Activated CD4-positive, alpha-beta T cell treated with anti-CD3 and anti-CD28 coated beads, Interleukin-2, amount 10 ng/mL, durations not matched to agents 24 days and 14 days (primary cell): ENCODE measurements around the gene GNPTG. TPM values are rescaled to one million over a fixed set of nuclear protein-coding genes. Genes with fewer than 3 reads are reported as not detected.

Experiments
- DNase-seq: peaks from one replicate; pipeline ENCODE4 v3.0.0; 2022
- H3K27ac Mint-ChIP-seq: one replicate; pipeline ENCODE4 v1.8.0; 2022; ENCODE audit warnings: mild to moderate bottlenecking, mixed read lengths
- H3K27me3 Mint-ChIP-seq: one replicate; pipeline ENCODE4 v1.8.0; 2022; ENCODE audit warnings: mixed read lengths
- H3K36me3 Mint-ChIP-seq: one replicate; pipeline ENCODE4 v1.8.0; 2022; ENCODE audit warnings: low read depth, mild to moderate bottlenecking, mixed read lengths
- H3K4me1 Mint-ChIP-seq: one replicate; pipeline ENCODE4 v1.8.0; 2021; ENCODE audit warnings: mixed read lengths
- H3K4me3 Mint-ChIP-seq: one replicate; pipeline ENCODE4 v1.8.0; 2022; ENCODE audit warnings: mild to moderate bottlenecking, moderate library complexity, mixed read lengths
- H3K9me3 Mint-ChIP-seq: one replicate; pipeline ENCODE4 v1.8.0; 2021; ENCODE audit warnings: mixed read lengths
- intact Hi-C: fragments of 100-400 bp; cut with micrococcal nuclease; formaldehyde crosslinking; loops from one replicate; pipeline ENCODE4 v1.15.1; 2023
- total RNA-seq: library from RNA; stranded (reverse); gene quantifications from 2 replicates; pipeline ENCODE4 v1.2.3, GENCODE V29; 2022

Gene GNPTG
- total RNA-seq, 1 donor from 2014 or later, result 23.9 TPM

DNA sequence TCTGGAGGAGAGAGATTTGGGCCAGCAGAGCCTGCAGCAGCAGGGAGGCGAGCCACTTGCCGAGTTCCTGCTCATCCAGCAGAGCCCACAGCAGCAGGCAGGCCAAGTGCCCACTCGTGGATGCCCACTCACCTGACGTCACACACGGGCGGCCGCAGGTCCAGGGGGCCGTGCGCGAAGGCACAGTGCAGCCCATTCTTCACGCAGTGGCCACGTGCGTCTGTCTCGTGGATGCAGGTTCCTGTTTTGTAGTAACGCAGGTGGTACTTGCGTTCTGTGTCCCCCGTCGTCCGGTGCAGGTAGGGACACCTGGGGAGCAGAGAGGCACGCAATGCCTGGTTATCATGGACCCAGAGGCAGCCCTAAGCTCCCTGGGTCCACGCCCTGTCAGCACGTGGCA is 51.3 kb downstream of the GNPTG start:
- intact Hi-C loops, result no loop called here
- Mint-ChIP-seq H3K27ac (no peak overlapping the region), H3K27me3 (no peaks in the 10 kb centered on the region), H3K4me1 (peaks cover 4% of the 10 kb centered on the region), H3K4me3 (no peak overlapping the region), H3K9me3 (no peaks in the 10 kb centered on the region), H3K36me3 (peaks cover 30% of the 10 kb centered on the region)
- DNase-seq, result no peak

DNA sequence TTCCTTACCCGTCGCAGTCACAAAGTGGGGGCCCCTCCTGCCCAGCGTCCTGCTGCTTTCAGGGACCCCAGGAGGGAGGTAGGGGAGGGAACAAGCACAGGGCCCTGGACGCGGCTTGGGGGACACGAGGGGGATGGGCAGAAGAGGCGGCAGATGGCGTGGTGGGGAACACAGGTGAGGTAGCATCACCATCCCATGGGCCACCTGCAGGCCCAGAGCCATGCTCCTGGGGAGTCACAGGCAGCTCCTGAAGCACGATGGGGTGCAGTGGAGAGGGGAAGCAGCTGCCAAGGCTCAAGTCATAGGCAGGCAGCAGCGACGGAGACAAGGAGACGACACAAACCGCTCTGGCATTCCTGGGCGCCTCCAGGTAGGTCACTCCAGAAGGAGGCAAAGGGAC is 52.0 kb downstream of the GNPTG start:
- H3K27me3 Mint-ChIP-seq, result no peaks in the 10 kb centered on the region
- peaks cover 4% of the 10 kb centered on the region for H3K4me1 Mint-ChIP-seq
- intact Hi-C loops, result no loop called here
- H3K36me3 Mint-ChIP-seq, result peaks cover 25% of the 10 kb centered on the region
- no peaks in the 10 kb centered on the region for H3K9me3 Mint-ChIP-seq
- no peak for DNase-seq
- no peak overlapping the region for H3K27ac Mint-ChIP-seq
- H3K4me3 Mint-ChIP-seq, result no peak overlapping the region

DNA sequence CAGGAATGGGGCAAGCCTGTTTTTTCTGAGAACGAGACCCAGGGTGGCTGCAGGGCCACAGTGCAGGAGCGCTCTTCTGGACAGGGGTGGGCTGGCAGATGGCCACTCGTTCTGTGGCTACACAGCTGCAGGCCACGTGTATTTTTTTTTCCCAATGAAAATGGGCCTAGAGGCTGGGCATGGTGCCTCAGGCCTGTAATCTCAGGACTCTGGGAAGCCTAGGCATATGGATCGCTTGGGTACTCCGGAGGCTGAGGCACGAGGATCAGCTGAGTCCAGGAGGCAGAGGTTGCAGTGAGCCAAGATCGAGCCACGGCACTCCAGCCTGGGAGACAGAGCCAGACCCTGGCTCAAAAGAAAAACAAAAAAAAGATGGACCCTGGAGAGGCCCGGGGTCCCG is 56.0 kb downstream of the GNPTG start:
- DNase-seq, result no peak
- H3K27ac Mint-ChIP-seq, result no peak overlapping the region
- intact Hi-C loops, result no loop called here

DNA sequence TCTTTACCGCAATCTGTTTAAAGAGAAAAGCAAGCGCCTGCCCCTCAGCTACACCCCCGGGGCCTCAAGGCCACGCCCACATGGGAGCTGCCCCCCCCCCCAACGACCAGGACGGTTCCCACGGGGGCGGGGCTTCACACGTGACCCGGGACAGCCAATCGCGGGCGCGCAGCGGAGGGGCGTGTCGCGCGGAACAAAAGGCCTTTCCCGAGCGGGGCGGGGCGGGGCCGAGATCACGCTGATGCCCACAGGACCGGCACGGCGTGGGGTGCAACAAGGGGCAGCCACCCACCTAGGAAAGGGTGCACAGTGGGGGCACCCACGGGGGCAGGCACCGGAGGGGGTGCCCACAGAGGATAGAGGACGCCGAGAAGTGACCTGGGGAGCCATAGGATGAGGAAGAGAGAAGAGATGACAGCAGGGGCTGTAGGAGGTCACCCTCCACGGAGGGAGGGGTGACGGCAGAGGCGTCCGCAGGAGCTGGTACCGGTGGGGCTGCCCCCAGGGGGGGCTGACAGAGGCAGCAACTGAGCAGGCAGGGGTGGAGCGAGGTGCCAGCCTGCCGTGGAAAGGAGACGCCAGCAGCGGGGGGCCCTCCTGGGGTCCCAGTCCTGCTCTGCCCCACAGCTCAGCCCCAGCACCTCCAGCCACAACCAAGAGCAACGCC is 56.6 kb downstream of the GNPTG start:
- no peaks in the 10 kb centered on the region for H3K27me3 Mint-ChIP-seq
- peaks cover 11% of the 10 kb centered on the region for H3K4me1 Mint-ChIP-seq
- H3K4me3 Mint-ChIP-seq, result peak overlapping the region; percentile 83
- intact Hi-C loops, result no loop called here
- peak overlapping the region; percentile 67 for H3K27ac Mint-ChIP-seq
- H3K36me3 Mint-ChIP-seq, result peaks cover 7% of the 10 kb centered on the region
- peak; percentile 99 for DNase-seq
- no peaks in the 10 kb centered on the region for H3K9me3 Mint-ChIP-seq

More for the DNA sequence above, 56.0 kb downstream of the GNPTG start:
- peaks cover 7% of the 10 kb centered on the region for H3K36me3 Mint-ChIP-seq
- H3K4me1 Mint-ChIP-seq, result peaks cover 11% of the 10 kb centered on the region
- no peaks in the 10 kb centered on the region for H3K9me3 Mint-ChIP-seq
- peak overlapping the region; percentile 83 for H3K4me3 Mint-ChIP-seq
- H3K27me3 Mint-ChIP-seq, result no peaks in the 10 kb centered on the region

DNA sequence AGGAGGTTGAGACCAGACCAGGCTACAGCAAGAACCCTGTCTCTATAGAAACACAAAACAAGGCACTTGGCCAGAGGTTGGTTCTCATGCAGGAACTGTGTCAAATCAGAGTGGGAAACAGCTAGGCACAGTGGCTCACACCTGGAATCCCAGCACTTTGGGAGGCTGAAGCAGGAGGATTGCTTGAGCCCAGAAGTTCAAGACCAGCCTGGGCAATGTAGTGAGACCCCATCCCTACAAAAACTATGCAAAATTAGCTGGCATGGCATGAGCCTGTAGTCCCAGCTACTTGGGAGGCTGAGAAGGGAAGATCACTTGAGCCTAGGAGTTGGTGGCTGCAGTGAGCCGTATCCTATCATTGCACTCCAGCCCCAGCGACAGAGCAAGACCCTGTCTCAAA is 61.1 kb downstream of the GNPTG start:
- H3K27ac Mint-ChIP-seq, result no peak overlapping the region
- H3K36me3 Mint-ChIP-seq, result peaks cover 9% of the 10 kb centered on the region
- H3K4me3 Mint-ChIP-seq, result no peak overlapping the region
- no peaks in the 10 kb centered on the region for H3K27me3 Mint-ChIP-seq
- peaks cover 14% of the 10 kb centered on the region for H3K4me1 Mint-ChIP-seq
- H3K9me3 Mint-ChIP-seq, result no peaks in the 10 kb centered on the region
- DNase-seq, result no peak
- intact Hi-C loops, result no loop called here

Other genes starting within 250 kb of the GNPTG start
- 0.05 and 0.07 TPM in 2 replicates for gene CACNA1H, start 198.8 kb upstream of the GNPTG start, total RNA-seq
- not detected in 2 replicates for gene TPSG1, start 126.7 kb upstream of the GNPTG start, total RNA-seq
- gene TPSB2, start 121.7 kb upstream of the GNPTG start, total RNA-seq, result not detected in 2 replicates
- not detected in 2 replicates for gene TPSAB1, start 111.2 kb upstream of the GNPTG start, total RNA-seq
- gene TPSD1, start 95.9 kb upstream of the GNPTG start, total RNA-seq, result not detected in 2 replicates
- 269 and 278 TPM in 2 replicates for gene UBE2I, start 42.3 kb upstream of the GNPTG start, total RNA-seq
- 0.30 TPM in 1 of 2 replicates, not detected in the other for gene BAIAP3, start 18.3 kb upstream of the GNPTG start, total RNA-seq
- gene TSR3, start 53 bp upstream of the GNPTG start, total RNA-seq, result 81.5 and 88.2 TPM in 2 replicates
- gene UNKL, start 62.8 kb downstream of the GNPTG start, total RNA-seq, result 38.4 and 43.9 TPM in 2 replicates
- gene UQCC4, start 68.8 kb downstream of the GNPTG start, total RNA-seq, result 22.3 and 24.6 TPM in 2 replicates
- gene PERCC1, start 79.1 kb downstream of the GNPTG start, total RNA-seq, result not detected in 2 replicates
- 1.3 and 2.3 TPM in 2 replicates for gene CCDC154, start 92.6 kb downstream of the GNPTG start, total RNA-seq
- gene CLCN7, start 123.1 kb downstream of the GNPTG start, total RNA-seq, result 56.5 and 58.0 TPM in 2 replicates
- not detected in 2 replicates for gene PTX4, start 137.0 kb downstream of the GNPTG start, total RNA-seq
- 91.4 and 101 TPM in 2 replicates for gene TELO2, start 141.4 kb downstream of the GNPTG start, total RNA-seq
- gene TMEM204, start 181.7 kb downstream of the GNPTG start, total RNA-seq, result 19.9 and 20.8 TPM in 2 replicates